C4-2B (cell line): ENCODE measurements around the gene LHX3.

ENCODE experiments used
- ZFX ChIP-seq: fragments of 450-650 bp; IDR thresholded peaks from 2 replicates; pipeline ENCODE4 v1.6.1; 2017
- TF ChIP-seq, protein P1 (sequence below): fragments of 450-650 bp; conservative IDR thresholded peaks from 2 replicates; pipeline ENCODE4 v1.5.1; 2017; ENCODE audit warnings: mild to moderate bottlenecking

DNA sequence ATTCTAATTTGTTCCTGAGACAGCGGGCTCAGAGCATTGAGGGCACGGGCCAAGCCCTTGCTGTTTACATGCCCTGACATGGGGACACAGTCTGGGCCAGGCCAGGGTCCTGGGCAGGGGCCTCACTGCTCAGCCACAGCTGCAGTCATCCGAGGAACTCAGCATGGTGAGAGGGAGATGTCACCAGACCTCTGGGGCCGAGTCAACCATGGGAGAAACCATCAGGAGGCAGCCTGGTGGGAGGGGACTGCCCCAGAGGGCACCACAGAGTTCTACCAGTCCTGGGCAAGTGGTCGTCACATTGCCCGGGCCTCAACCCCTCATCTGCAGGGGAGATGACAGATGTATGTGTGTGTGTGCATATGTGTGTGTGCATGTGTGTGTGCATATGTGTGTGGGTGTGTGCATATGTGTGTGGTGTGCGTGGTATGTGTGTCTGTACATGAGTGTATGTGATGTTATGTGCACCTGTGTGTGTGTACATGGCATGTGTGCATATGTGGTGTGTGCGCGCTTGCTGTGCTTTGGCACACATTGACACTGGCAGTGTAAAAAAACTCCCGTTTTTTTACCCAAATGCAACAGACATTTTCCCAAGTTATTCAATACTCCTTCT, 43.8 kb downstream of the LHX3 start:
- TF ChIP-seq, protein P1, sequence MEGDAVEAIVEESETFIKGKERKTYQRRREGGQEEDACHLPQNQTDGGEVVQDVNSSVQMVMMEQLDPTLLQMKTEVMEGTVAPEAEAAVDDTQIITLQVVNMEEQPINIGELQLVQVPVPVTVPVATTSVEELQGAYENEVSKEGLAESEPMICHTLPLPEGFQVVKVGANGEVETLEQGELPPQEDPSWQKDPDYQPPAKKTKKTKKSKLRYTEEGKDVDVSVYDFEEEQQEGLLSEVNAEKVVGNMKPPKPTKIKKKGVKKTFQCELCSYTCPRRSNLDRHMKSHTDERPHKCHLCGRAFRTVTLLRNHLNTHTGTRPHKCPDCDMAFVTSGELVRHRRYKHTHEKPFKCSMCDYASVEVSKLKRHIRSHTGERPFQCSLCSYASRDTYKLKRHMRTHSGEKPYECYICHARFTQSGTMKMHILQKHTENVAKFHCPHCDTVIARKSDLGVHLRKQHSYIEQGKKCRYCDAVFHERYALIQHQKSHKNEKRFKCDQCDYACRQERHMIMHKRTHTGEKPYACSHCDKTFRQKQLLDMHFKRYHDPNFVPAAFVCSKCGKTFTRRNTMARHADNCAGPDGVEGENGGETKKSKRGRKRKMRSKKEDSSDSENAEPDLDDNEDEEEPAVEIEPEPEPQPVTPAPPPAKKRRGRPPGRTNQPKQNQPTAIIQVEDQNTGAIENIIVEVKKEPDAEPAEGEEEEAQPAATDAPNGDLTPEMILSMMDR: no peak
- TF ChIP-seq ZFX: no peak
